Adrenal gland (tissue), 5 donors: Measurements from ENCODE around the gene FTSJ1.

Experiments
- POLR2A ChIP-seq, 2 donors: fragments of 450-650 bp; IDR thresholded peaks; one replicate each; pipeline ENCODE4 v1.6.1; 2017; ENCODE audit warnings: antibody characterized with exemption in 2 of 2, mild to moderate bottlenecking in 2 of 2, moderate library complexity in 1 of 2
- TF ChIP-seq, protein P1 (sequence below), 6 experiments: fragments of 450-650 bp in 4 of 6; fragments of 200-600 bp in 2 of 6; sonication (generic) in 1 of 6; IDR thresholded peaks; 1 replicate in 5 of 6; 2 replicates in 1 of 6; pipeline versions ENCODE4 v1.5.1 to v1.8.0; 2016 to 2021; ENCODE audit warnings: antibody characterized with exemption in 6 of 6, mild to moderate bottlenecking in 2 of 6, moderate library complexity in 1 of 6
- donor health status: DM: no; HTN: no; CAD: no.

DNA sequence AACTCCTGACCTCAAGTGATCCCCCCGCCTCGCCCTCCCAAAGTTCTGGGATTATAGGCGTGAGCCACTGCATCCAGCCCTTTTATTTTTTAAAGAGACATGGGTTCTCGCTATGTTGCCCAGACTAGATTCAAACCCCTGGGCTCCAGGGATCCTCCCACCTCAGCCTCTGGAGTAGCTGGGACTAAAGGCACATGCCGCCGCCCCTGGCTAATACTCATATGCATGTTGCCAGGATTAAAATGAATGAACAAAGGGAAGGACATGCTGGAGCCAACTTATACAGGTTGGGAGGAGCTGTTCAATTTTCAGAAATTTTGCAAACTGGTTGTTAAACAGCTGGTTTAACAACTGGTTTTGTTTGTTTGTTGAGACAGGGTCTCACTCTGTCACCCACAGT, 1.4 kb upstream of the FTSJ1 start:
- TF ChIP-seq, protein P1, sequence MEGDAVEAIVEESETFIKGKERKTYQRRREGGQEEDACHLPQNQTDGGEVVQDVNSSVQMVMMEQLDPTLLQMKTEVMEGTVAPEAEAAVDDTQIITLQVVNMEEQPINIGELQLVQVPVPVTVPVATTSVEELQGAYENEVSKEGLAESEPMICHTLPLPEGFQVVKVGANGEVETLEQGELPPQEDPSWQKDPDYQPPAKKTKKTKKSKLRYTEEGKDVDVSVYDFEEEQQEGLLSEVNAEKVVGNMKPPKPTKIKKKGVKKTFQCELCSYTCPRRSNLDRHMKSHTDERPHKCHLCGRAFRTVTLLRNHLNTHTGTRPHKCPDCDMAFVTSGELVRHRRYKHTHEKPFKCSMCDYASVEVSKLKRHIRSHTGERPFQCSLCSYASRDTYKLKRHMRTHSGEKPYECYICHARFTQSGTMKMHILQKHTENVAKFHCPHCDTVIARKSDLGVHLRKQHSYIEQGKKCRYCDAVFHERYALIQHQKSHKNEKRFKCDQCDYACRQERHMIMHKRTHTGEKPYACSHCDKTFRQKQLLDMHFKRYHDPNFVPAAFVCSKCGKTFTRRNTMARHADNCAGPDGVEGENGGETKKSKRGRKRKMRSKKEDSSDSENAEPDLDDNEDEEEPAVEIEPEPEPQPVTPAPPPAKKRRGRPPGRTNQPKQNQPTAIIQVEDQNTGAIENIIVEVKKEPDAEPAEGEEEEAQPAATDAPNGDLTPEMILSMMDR (IDR thresholded peaks at IDR 0.05): no peak
- TF ChIP-seq POLR2A (IDR thresholded peaks at IDR 0.05): no peak
